Iris pigment epithelial cell (primary cell): ENCODE data around the gene ANKRD6.
"Not testable (repeated sequence)": the region's sequence is repeated elsewhere in the genome, so short reads cannot be mapped to it uniquely, and the experiment has no call there.

Experiments
- DNase-seq: peaks from one replicate; pipeline ENCODE4 v3.0.0-alpha.2; 2011; ENCODE audit warnings: low read depth

Gene ANKRD6

DNA sequence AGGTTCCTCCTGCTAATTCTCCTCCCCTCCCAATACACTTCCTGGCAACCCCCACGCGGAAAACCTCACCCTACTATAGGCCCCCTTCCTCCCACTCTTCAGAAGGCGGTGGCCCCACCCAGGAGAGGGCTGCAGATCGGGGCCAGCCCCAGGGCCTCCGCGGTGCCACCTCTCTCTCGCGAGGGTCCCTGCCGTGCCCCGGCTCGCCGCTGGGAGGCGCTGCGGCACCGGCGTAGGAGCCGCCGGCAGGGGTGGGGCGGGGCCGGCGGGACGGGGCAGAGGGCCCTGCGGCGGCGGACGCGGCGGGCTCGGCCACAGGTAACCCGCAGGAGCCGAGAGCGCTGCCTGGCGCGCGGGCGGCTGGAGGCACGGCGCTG, at the start of gene ANKRD6:
Gene ANKRD6 (plus strand): TSS at position 278 of the 377 bp plus-strand sequence. CDS start 133,825 bp downstream, outside the sequence.
- peak; percentile 25 for DNase-seq

DNA sequence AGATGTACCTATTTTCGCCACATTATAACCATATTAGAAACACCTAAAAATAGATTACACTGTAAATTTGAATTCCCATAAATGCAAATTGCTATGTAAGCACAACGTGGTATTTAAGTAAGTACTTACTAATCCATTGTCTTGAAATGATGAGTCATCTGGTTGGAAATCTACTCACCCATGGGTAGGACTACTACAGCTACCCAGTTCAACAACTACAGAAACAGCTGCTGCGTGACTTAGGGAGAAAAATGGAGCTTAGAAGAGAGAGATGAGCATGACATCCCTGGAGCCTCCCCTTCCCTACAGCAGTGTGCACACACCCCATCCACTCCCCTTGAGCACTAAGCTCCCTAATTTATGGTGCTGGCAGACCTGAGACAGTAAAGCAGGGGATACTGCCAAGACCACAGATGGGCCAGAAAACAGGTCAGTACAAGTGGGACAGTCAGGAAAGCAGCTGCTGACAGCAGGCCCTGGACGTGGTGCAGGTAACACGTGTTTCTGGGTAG, 47.7 kb upstream of the ANKRD6 start:
- DNase-seq = peak; percentile 42

DNA sequence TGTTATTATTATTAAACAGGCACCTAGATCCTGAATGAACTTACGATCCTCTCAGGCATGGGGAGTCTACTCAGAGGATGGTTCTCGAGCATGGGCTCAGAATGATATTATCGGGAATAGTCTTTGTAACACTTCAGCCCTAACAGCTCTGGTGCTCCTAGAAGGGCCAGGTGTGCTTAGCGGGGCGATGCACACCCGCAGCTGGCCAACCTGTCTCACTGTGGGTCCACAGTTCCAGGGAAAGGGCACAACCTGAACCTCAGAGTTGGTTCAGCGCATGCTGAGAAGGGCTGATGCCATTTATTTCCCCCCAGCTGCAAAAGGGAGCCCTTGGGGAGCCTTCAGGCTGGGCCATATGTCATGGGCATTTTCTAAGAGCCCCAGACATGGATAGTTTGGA, 47.1 kb upstream of the ANKRD6 start:
- DNase-seq = no peak

DNA sequence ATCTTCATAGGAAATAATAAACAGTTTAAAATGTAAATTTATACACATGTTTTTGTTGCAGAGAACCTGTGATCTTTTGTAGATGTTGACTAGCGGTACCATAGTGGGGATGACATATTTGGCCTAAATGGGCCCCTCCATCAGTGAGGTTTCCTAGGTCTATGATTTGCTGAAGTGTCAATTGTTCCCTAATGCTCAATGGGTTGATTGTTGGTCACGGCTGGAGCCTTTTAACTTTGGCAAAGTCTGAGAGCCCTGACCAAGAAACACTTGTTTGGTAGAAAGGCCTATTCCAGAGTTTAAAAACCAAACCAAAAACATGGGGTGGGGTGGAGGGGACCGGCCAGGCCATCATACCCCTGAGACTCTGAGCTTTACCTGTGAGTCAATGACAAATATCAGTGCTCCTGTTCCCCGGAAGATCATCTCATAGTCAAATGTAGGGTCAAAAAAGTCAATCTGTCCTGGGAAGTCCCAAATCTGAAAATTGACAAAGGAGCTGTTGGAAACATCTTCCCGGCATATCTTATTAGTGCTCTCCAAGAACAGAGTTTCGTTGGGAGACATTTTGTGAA, 45.9 kb upstream of the ANKRD6 start:
- no peak for DNase-seq

DNA sequence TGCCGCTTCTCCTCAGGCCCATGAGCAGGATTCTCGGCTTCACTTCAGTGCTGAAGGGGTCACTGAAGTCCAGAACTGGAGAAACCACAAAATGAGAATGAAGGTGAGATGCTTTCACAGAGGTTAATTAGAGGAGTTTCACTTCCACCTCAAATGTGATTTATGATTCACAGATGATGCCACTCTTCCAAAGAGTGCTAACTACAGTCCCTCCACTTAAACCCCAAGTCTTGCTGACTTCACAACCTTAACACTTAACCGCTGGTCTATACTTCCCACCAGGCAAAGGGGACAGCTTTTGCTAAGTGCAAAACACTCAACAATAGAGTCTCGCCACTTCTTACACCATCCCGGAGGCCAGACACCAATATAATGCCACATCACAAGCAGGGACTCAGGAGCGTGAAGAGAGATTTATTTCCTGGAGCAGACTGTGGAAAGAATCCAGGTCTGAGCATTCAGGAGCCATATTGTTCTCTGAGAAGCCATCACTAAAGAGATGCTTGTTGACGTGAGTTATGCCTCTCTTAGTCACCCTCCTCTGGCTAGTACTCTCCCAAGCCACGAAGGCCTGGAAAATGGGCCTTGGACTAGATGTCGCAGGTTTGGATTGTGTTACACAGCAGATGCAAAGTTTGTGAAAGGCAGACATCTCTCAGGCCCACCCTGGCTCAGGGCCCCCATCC, 45.3 kb upstream of the ANKRD6 start:
- DNase-seq = no peak

DNA sequence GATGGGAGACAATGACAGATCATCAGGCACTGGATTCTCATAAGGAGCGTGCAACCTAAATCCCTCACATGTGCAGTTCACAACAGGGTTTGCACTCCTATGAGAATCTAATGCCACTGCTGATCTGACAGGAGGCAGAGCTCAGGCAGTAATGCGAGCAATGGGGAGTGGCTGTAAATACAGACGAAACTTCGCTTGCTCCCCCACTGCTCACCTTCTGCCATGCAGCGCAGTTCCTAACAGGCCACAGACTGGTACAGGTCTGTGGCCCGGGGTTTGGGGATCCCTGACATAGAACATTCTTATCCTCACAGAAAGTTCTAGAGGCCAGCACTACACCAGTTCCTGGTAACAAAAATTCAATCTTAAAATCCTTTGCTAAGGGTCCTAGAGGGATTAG, 44.1 kb upstream of the ANKRD6 start:
- no peak for DNase-seq

DNA sequence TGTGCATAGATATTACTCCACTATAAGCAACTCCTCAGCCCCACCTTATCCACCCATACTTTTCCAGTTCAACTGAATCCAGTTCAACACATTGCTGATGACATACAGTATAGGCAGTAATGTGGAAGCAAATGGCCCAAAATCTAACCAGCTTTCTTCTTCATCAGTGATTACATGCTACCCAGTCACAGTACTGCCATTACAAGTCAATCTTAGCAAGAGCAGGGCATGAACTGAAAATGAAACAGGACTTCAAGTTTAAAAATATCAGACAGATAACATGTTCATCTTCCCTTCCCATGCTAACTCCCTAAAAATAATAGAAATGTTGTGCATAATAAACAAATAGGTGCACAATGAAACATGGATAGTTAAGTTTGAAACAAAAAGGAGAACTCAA, 40.1 kb upstream of the ANKRD6 start:
- no peak for DNase-seq

DNA sequence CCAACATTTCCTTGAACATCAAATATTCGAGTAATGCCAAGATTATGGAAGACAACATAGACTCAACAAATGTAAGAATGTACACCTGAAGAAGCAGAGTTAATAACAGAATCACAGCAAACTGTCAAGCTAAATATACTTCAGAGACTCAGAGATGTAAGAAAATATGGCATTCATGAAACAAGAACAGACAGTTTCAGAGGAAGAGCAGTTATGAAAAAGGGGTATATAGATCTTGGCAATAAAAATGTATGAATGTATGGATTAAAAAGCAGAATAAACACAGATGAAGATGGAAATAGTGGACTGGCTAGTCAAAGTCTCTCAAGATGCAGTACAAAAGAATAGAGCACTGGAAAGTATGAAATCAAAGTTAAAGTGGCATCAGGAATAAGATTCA, 39.3 kb upstream of the ANKRD6 start:
- no peak for DNase-seq

DNA sequence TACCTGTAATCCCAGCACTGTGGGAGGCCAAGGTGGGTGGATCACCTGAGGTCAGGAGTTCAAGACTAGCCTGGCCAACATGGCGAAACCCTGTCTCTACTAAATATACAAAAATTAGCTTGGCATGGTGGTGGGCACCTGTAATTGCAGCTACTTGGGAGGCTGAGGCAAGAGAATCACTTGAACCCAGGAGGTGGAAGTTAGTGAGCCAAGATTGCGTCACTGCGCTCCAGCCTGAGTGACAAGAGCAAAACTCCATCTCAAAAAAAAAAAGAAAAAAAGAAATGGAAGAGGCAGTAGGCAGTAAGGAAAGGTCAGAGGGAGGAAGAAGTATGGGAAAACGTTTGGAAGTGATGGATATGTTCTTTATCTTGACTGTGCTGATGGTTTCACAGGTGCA, 35.1 kb upstream of the ANKRD6 start:
- DNase-seq = not testable (repeated sequence)

DNA sequence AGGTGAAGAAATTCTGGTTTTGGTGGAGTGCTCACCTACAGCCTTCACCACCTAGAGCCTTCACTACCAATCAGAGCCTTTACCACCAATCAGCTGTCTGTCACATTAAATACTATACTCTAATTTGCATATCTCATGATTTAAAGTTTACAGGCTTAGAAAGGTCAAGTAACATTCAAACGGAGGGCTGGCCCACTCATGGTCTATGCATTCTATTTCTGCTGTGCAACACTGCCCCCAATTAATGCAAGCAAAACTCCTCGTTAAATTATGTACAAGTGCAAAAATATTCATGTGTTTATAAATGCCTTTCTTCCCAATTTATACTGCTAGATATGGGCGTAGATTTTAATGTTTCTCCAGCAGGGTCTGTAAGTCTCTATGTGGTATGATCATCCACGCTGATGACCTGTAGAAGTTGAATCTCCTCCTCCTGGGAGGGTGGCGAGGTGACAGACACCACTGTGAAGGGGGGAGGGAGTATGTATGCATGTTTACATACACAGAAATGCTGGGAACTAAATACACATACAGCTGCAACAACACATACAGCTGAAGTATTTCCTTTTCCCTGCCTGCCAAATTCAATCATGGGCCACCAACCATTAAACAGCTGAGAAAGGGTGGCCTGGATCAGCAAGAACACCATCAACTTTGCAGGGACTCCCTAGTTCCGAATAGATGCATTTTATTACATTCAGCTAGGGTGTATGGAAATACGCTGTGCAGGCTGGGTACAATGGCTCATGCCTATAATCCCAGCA, 34.0 kb upstream of the ANKRD6 start:
- no peak for DNase-seq

DNA sequence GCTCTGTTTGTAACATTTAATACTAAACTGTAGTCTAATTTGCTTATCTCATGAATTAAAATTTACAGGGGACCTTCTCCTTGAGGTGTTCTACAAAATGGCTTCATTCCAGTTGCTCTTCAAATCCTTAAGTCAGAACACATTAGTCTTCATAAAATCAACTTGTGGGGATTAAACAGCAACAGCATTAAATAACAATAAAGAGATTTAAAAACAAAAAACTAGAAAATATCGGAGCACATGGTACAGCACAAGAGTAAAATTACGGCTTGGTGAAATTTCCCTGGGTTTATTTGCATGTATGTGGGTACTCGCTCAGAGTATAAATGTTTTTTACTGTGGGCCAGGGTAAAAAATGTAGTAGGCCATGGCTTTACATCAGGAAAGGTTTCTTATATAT, 32.9 kb upstream of the ANKRD6 start:
- no peak for DNase-seq

DNA sequence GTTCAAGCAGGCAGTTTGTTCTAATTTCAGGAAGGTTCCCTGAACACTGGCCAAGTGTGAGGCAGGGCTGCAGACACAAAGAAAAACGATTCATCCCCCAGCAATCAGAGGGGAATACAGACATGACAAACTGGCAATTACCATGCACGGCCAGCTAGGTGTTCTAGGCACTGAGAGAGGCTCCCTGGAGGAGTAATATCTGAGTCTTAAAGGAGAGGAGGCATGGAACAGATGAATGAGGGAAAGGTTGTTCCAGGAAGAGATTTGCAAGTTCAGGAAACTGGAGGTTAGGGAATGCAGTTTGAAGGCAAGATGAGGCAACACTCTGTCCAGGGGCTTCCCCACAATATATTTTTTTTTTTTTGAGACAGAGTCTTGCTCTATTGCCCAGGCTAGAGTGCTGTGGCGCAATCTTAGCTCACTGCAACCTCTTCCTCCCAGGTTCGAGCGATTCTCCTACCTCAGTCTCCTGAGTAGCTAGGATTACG, 32.0 kb upstream of the ANKRD6 start:
- no peak for DNase-seq

DNA sequence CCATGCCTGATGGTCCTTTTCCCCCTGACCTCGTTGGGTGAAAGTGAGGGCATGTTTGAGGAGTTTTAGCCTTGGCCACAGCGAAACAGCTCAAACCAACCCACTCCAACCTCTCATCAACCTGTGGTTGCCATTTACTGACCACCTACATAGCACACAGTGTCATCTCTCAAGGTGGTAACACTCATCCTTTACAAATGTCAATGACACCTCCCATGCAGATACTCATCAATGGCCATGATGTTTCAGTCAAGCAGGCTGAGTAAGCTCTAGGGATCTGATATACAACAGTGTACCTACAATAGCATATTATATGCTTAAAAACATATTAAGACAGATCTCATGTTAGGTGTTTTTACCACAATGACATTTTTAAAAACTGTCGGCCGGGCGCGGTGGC, 30.2 kb upstream of the ANKRD6 start:
- DNase-seq = no peak

DNA sequence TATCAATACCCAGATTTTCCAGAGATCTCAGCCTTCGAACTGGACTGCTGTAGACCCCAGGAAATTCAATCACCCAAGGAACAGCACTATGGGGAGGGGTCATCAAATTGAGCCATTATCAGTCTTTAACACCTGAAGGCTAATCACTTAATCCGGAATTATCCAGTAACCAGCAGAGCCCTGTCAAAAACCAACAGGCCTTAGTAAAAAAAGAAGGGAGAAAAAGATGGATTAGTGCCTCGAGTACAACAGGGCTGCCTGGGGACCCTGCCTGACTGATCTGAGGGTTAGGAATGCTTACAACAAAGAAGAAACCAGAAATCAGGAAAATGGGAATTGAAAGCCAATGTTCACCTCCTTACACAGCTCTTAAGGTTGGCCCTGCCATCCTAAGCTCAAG, 28.4 kb upstream of the ANKRD6 start:
- no peak for DNase-seq

DNA sequence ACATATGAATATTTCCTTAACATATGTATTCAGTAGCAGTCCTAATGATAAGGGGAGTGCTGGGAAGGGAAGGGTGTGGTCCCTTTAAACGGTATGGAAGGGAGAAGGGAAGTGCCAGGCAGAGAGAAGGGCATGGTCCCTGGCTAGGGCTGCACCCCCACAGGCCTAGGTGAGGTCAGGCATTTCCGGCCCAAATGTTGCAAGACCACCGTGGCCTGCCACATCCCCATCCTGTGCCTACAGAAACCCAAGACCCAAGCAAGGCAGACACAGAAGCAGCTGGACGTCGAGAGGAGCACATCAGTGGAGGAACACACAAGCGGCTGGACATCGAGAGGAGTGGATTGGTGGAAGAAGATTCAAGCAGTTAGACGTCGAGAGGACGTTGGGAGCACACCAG, 26.8 kb upstream of the ANKRD6 start:
- DNase-seq = no peak

DNA sequence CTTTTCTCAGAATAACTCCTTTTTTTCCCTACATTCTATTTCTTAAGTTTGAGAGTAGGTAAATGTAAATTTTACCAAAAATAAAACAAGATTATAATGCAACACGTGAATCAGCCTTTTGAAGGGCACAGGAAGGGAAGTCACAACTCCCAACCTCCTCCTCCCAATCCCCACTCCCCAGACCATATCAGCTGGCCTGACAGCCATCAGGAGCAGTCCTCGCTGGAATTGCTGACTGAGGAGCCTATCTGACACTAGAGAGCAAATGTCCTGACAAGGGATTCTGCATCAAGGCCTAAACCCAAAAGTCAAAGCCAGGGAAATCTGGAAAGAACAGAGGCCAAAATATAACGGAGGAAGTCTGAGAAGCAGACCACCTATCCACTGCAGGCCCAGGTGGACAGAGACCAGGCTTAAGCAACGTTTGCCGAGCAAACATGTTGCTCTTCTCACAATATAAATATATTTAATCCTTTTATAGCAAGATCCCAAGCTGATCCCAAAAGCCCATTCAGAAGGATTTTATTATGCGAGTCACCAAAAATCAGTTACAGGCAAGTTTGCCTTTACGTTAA, 23.4 kb upstream of the ANKRD6 start:
- DNase-seq = no peak

DNA sequence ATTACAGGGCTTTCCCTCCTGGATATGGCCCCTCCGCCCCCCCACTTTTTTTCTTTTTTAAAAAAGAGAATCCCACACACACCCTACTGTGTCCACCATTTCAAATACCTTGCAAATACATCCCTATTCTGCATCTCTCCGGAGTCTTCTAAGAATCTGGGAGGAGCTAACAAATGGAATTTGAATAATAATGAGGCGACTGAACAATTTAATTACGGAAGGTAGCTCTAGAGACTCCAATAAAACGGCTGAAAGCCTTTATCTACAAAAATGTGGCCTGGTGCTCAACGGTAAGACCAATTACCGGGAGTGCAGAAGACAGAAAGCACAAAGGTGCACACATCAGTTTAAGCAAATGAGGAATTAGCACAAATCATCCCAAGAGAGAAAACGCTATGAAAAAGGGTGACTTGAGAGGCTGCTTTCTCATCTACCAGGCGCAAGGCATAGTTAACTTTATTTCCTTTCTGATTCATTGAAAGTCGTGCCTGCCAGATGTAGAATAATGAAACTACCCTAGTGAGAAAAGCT, 22.7 kb upstream of the ANKRD6 start:
- DNase-seq = no peak

DNA sequence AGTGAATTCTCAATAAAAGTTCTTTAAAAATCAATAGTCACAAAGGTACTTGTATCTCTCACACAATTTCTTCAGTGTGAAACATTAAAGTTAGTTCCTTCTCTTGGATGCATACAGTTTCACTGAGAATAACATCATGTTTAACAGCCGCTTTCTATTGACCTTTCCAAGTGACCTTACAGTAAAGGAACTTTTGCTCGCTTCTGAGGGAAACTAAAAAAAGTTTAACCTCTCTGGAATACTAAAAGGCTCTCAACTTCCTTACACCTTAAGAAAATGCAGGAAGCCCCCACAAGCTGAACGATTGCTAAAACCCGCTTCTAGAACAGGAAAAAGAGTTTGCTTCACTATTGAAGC, 22.2 kb upstream of the ANKRD6 start:
- no peak for DNase-seq

DNA sequence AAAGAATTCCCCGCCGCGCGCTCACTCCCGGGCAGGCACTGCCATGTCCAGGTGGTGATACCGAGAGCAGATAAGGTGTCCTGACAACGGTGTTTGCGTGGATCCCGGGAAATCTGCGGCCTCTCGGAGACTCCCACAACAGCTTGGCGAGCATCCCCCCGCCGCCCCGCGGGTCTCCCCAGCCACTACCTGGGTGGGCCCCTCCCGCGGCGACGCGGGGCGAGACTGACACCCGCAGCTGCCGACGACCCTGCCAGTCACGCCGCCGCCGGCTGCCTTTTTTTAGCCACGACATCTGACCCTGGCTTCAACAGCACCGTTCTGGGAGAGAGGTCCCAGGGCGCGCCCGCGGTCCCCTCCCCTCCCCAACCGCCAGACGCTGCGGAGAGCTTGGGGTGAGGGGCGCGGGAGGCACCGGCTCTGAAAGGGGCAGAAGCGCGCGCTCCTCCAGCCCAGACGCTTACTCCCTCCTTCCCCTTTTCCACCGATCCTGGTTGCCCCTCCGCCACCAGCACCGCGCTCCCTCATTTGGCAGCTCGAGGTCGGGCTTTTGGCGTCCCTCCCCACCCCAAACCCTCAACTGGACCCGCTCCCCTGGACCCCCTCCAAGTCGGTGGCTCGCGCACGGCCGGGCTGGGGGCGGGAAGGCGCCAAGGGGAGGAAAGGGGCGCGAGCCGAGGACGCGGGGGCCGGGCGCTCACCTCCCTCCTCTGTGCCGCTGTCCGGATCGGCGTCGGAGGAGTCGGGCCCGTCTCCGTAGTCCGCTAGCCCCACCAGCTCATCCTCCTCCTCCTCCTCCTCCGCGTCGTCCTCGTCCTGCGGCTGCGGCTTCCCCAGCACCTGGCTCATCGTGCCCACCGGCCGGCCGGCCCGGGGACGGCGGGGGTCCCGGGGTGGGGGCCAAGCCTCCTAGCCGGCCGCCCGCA, 21.5 kb upstream of the ANKRD6 start:
- no peak for DNase-seq

DNA sequence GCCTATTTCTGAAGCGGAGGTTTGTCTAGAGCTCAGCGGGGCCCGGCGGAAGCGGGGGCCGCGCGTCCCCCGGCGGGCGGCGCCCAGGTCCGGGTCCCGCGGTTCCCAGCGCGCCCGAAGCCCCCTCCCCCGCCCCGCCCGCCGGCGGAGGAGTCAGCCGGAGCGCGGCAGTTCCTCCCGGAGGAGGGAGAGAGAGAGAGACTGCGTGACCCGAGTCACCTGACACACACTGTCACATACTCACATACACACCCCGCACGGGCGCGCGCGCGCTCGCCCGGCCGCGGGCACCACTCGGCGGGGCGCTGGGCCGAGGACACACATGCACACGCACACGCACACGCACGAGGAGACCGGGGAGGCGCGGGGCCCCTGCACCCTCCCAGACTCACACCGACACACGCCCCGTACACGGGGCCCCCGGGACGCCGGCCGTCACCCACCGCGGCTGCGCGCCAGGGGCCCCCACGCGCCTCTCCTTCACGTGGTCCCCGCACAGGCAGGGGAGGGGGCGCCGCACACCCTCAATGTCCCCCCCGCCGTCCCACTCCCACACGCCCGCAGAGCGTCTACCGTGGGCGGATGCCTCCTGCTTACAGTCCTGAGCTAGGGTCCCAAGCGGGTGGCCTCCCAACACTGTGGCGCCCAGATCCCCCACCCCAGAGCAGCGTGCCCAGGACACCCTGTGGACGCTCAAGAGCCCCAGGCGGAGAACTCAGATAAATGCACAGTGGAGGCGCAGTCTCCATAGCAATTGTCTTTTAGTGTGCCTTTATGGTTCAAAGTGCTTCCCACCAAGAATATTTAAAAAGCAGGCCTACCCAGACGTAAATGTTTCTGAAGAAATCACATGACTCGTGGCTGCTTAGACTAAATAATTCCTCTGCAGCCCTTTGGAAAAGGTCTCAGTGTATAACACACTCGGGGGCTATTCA, 20.6 kb upstream of the ANKRD6 start, which contains the start of gene RRAGD:
Gene RRAGD (minus strand): TSS at position 203 of the 935 bp plus-strand sequence. CDS start 280 bp downstream, outside the sequence.
- no peak for DNase-seq
